SK-N-SH (cell line): ENCODE results near the gene TMEM63C. TPM values are rescaled to one million over a fixed set of nuclear protein-coding genes. Genes with fewer than 3 reads are reported as not detected.
A peak's percentile ranks its signal among the peaks of the same experiment; 100 is the strongest.

Source experiments
- CTCF ChIA-PET: fragments of 300-600, 350-600 bp; formaldehyde crosslinking; extraction: SDS; loops from one replicate; lab custom pipeline; 2021; lab: Yijun Ruan, JAX
- POLR2A ChIA-PET: fragments of 350-600 bp; sonication (Branson Sonifier 250); formaldehyde crosslinking; extraction: SDS; loops from one replicate; lab custom pipeline; 2020; ENCODE audit warnings: antibody characterized with exemption, inconsistent platforms; lab: Yijun Ruan, JAX
- DNase-seq: peaks from one replicate; pipeline ENCODE4 v3.0.0; 2012
- H2AFZ ChIP-seq: fragments of 200-600 bp; sonication (generic); 2 replicates; pipeline ENCODE4 v1.8.1; 2016; ENCODE audit warnings: antibody characterized with exemption, mild to moderate bottlenecking, low read depth
- H3F3A ChIP-seq: fragments of 200-600 bp; sonication (generic); replicated peaks from 2 replicates; pipeline ENCODE3; 2016; ENCODE audit warnings: antibody characterized with exemption, mild to moderate bottlenecking; ENCODE audit not compliant: insufficient read depth
- H3K27ac ChIP-seq, 2 experiments: fragments of 200-500 bp in 1 of 2; fragments of 200-600 bp in 1 of 2; sonication (Bioruptor generic) in 1 of 2; sonication (generic), shearing (Covaris generic) in 1 of 2; 2 replicates each; pipeline versions ENCODE4 v1.5.1 to v1.6.1; 2014 to 2016; ENCODE audit warnings: low read depth in 2 of 2, inconsistent platforms in 1 of 2, low read length in 1 of 2, mild to moderate bottlenecking in 1 of 2, mixed read lengths in 1 of 2
- H3K27me3 ChIP-seq: fragments of 200-600 bp; sonication (generic), shearing (Covaris generic); 2 replicates; pipeline ENCODE4 v1.6.1; 2016; ENCODE audit warnings: mixed run types; ENCODE audit not compliant: insufficient read depth
- H3K36me3 ChIP-seq, 2 experiments: fragments of 200-500 bp in 1 of 2; fragments of 200-600 bp in 1 of 2; sonication (Bioruptor generic) in 1 of 2; sonication (generic) in 1 of 2; replicated peaks in 1 of 2; 2 replicates each; pipeline versions ENCODE3 to v1.5.1; 2014 to 2016; ENCODE audit warnings: low read length in 1 of 2, mild to moderate bottlenecking in 1 of 2; ENCODE audit not compliant: insufficient read depth in 2 of 2, control insufficient read depth in 1 of 2
- H3K4me1 ChIP-seq, 2 experiments: fragments of 200-500 bp in 1 of 2; fragments of 200-600 bp in 1 of 2; sonication (Bioruptor generic) in 1 of 2; sonication (generic), shearing (Covaris generic) in 1 of 2; 2 replicates each; pipeline versions ENCODE4 v1.5.1 to v1.6.1; 2014 to 2016; ENCODE audit warnings: low read depth in 1 of 2, low read length in 1 of 2, mixed run types in 1 of 2; ENCODE audit not compliant: insufficient read depth in 2 of 2, control insufficient read depth in 1 of 2
- H3K4me2 ChIP-seq: fragments of 200-600 bp; sonication (generic), shearing (Covaris generic); 2 replicates; pipeline ENCODE4 v1.6.1; 2017; ENCODE audit warnings: mixed run types
- H3K4me3 ChIP-seq, 2 experiments: fragments of 200-500 bp in 1 of 2; fragments of 200-600 bp in 1 of 2; sonication (Bioruptor generic) in 1 of 2; sonication (generic), shearing (Covaris generic) in 1 of 2; 2 replicates each; pipeline versions ENCODE4 v1.5.1 to v1.8.1; 2014 to 2016; ENCODE audit warnings: low read depth in 2 of 2, inconsistent platforms in 1 of 2, low read length in 1 of 2, mild to moderate bottlenecking in 1 of 2, mixed read lengths in 1 of 2, moderate library complexity in 1 of 2
- H3K79me2 ChIP-seq: fragments of 200-600 bp; sonication (generic); 2 replicates; pipeline ENCODE4 v1.8.1; 2017; ENCODE audit warnings: mild to moderate bottlenecking; ENCODE audit not compliant: insufficient read depth
- H3K9ac ChIP-seq: fragments of 200-600 bp; sonication (generic); 2 replicates; pipeline ENCODE4 v1.6.1; 2017; ENCODE audit warnings: mixed run types
- H3K9me2 ChIP-seq: fragments of 200-600 bp; sonication (generic); 2 replicates; pipeline ENCODE4 v1.6.1; 2017; ENCODE audit warnings: mixed run types
- H3K9me3 ChIP-seq: fragments of 200-600 bp; sonication (generic); 2 replicates; pipeline ENCODE4 v1.6.1; 2017; ENCODE audit warnings: mixed run types, mild to moderate bottlenecking, moderate library complexity
- H4K20me1 ChIP-seq: fragments of 200-600 bp; sonication (generic); 2 replicates; pipeline ENCODE4 v1.6.1; 2017; ENCODE audit warnings: mild to moderate bottlenecking, mixed run types; ENCODE audit not compliant: insufficient read depth
- EZH2phosphoT487 ChIP-seq: fragments of 200-600 bp; sonication (generic); IDR thresholded peaks from 2 replicates; pipeline ENCODE4 v1.6.1; 2017; ENCODE audit warnings: low read depth, mixed run types, mild to moderate bottlenecking, antibody characterized with exemption, moderate library complexity, borderline replicate concordance
- GABPA ChIP-seq: IDR thresholded peaks from 2 replicates; pipeline ENCODE4 v1.4.0; 2012; ENCODE audit warnings: low read depth, mild to moderate bottlenecking
- MEF2A ChIP-seq: IDR thresholded peaks from 2 replicates; pipeline ENCODE4 v1.4.0; 2012; ENCODE audit warnings: low read depth, borderline replicate concordance
- MXI1 ChIP-seq: IDR thresholded peaks from 2 replicates; pipeline ENCODE4 v1.6.1; 2012; ENCODE audit warnings: mild to moderate bottlenecking, low read depth, low read length, improper control_type of control experiment
- NRF1 ChIP-seq: IDR thresholded peaks from 2 replicates; pipeline ENCODE4 v1.6.1; 2012; ENCODE audit warnings: low read depth, mild to moderate bottlenecking, low read length
- RAD21 ChIP-seq: IDR thresholded peaks from 2 replicates; pipeline ENCODE4 v1.6.1; 2012; ENCODE audit warnings: mild to moderate bottlenecking, low read length
- RXRA ChIP-seq: IDR thresholded peaks from 2 replicates; pipeline ENCODE4 v1.4.0; 2012; ENCODE audit warnings: low read depth, mild to moderate bottlenecking, borderline replicate concordance
- TAF1 ChIP-seq: IDR thresholded peaks from 2 replicates; pipeline ENCODE4 v1.6.1; 2012; ENCODE audit warnings: low read depth, mild to moderate bottlenecking, low read length, moderate library complexity, borderline replicate concordance
- TCF12 ChIP-seq: IDR thresholded peaks from 2 replicates; pipeline ENCODE4 v1.4.0; 2012
- USF1 ChIP-seq: IDR thresholded peaks from 2 replicates; pipeline ENCODE4 v1.4.0; 2012; ENCODE audit warnings: low read depth, borderline replicate concordance
- WGBS: methylation state at CpG from one replicate; pipeline ENCODE4 v1.1.6; 2017; ENCODE audit warnings: low lambda C conversion rate; 5-methylcytosine and 5-hydroxymethylcytosine counted together
- polyA plus RNA-seq, 3 experiments: library from polyadenylated mRNA; depleted of rRNA; stranded (reverse); fragments of >200 nt; gene quantifications; 2 replicates each; pipeline ENCODE4 v1.2.3, GENCODE V29; 2012
- TF ChIP-seq, protein P1 (sequence below): IDR thresholded peaks from 2 replicates; pipeline ENCODE4; 2012
- TF ChIP-seq, protein P2 (sequence below): IDR thresholded peaks from 2 replicates; pipeline ENCODE4 v1.4.0; 2012; ENCODE audit warnings: low read depth, borderline replicate concordance

TMEM63C gene
- polyA plus RNA-seq, 1 of the 3 experiments (the other 2 are of a cell fraction) = 0.25 TPM

GRCh38 chr14:77270361-77271112 is 88.9 kb downstream of the TMEM63C start:
- H3K4me3 ChIP-seq = peak overlapping the region in 1 of 2 experiments; percentile 14; a peak in 1 of 4 replicates
- H3K9ac ChIP-seq = no peak overlapping the region
- TF ChIP-seq, protein P1, sequence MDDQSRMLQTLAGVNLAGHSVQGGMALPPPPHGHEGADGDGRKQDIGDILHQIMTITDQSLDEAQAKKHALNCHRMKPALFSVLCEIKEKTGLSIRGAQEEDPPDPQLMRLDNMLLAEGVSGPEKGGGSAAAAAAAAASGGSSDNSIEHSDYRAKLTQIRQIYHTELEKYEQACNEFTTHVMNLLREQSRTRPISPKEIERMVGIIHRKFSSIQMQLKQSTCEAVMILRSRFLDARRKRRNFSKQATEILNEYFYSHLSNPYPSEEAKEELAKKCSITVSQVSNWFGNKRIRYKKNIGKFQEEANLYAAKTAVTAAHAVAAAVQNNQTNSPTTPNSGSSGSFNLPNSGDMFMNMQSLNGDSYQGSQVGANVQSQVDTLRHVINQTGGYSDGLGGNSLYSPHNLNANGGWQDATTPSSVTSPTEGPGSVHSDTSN = no peak
- TF ChIP-seq MXI1 = no peak
- no peak for TF ChIP-seq USF1
- no peak for TF ChIP-seq MEF2A
- TF ChIP-seq RAD21 = no peak
- TF ChIP-seq EZH2phosphoT487 = no peak
- no peak for TF ChIP-seq GABPA
- TF ChIP-seq, protein P2, sequence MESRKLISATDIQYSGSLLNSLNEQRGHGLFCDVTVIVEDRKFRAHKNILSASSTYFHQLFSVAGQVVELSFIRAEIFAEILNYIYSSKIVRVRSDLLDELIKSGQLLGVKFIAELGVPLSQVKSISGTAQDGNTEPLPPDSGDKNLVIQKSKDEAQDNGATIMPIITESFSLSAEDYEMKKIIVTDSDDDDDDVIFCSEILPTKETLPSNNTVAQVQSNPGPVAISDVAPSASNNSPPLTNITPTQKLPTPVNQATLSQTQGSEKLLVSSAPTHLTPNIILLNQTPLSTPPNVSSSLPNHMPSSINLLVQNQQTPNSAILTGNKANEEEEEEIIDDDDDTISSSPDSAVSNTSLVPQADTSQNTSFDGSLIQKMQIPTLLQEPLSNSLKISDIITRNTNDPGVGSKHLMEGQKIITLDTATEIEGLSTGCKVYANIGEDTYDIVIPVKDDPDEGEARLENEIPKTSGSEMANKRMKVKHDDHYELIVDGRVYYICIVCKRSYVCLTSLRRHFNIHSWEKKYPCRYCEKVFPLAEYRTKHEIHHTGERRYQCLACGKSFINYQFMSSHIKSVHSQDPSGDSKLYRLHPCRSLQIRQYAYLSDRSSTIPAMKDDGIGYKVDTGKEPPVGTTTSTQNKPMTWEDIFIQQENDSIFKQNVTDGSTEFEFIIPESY = no peak
- no peak for TF ChIP-seq TAF1
- no peak for TF ChIP-seq RXRA
- no peak for TF ChIP-seq NRF1
- no peak for TF ChIP-seq TCF12
- peaks cover 27% of the 10 kb centered on the region for H3K27me3 ChIP-seq
- no peaks in the 10 kb centered on the region for H3K9me3 ChIP-seq
- H3K9me2 ChIP-seq = no peaks in the 10 kb centered on the region
- peaks cover 0 to 7% of the 10 kb centered on the region in 2 experiments; a peak in 1 of 4 replicates for H3K4me1 ChIP-seq
- ChIA-PET POLR2A (no interaction called here), CTCF (interaction anchor here (1.4 kb wide), 1 partner anchor 45 kb away, joined by 3 read pairs; no protein-coding TSS in a partner anchor)
- no peaks in the 10 kb centered on the region for H3K79me2 ChIP-seq
- no peak overlapping the region for H3K27ac ChIP-seq
- H3K4me2 ChIP-seq = no peak overlapping the region
- no peaks in the 10 kb centered on the region for H3K36me3 ChIP-seq
- H4K20me1 ChIP-seq = no peaks in the 10 kb centered on the region
- peak; percentile 76 for DNase-seq
- H3F3A ChIP-seq = no peaks in the 10 kb centered on the region
- no peak overlapping the region for H2AFZ ChIP-seq
- WGBS = 6% methylated on average over 21 of the region's 84 CpGs
